Vagina (tissue), 2 donors: Measurements from ENCODE around the gene THRAP3. TPM values are rescaled to one million over a fixed set of nuclear protein-coding genes. Genes with fewer than 3 reads are reported as not detected.
"Not testable (repeated sequence)": the region's sequence is repeated elsewhere in the genome, so short reads cannot be mapped to it uniquely, and the experiment has no call there.

Experiments
- DNase-seq, 2 donors: peaks; one replicate each; pipeline ENCODE4 v3.0.0-alpha.2; 2017; ENCODE audit errors: extremely low spot score in 2 of 2
- H3K27ac ChIP-seq: fragments of 200-600 bp; sonication (generic); one replicate; pipeline ENCODE4 v1.5.1; 2019
- H3K27me3 ChIP-seq: fragments of 200-600 bp; sonication (generic); one replicate; pipeline ENCODE4 v1.5.1; 2019
- H3K36me3 ChIP-seq, 2 donors: fragments of 200-600 bp; sonication (generic); one replicate each; pipeline ENCODE4 v1.5.1; 2017 to 2019
- H3K4me1 ChIP-seq: fragments of 200-600 bp; sonication (generic); one replicate; pipeline ENCODE4 v1.5.1; 2019
- H3K4me3 ChIP-seq, 2 donors: fragments of 200-600 bp; sonication (generic); 1 replicate in 1 of 2; 2 replicates in 1 of 2; pipeline ENCODE4 v1.5.1; 2016 to 2019
- H3K9me3 ChIP-seq: fragments of 200-600 bp; sonication (generic); one replicate; pipeline ENCODE4 v1.5.1; 2019
- CTCF ChIP-seq, 3 experiments: fragments of 450-650 bp in 2 of 3; fragments of 200-600 bp in 1 of 3; sonication (generic) in 1 of 3; IDR thresholded peaks; one replicate each; pipeline ENCODE4 v1.5.1; 2017 to 2019; ENCODE audit warnings: antibody characterized with exemption in 3 of 3, mild to moderate bottlenecking in 2 of 3, moderate library complexity in 2 of 3
- POLR2A ChIP-seq, 2 donors: fragments of 450-650 bp; IDR thresholded peaks; one replicate each; pipeline ENCODE4 v1.6.1; 2017; ENCODE audit warnings: antibody characterized with exemption in 2 of 2, mild to moderate bottlenecking in 2 of 2, moderate library complexity in 2 of 2
- POLR2AphosphoS5 ChIP-seq, 2 donors: sonication (generic); formaldehyde crosslinking; IDR thresholded peaks; one replicate each; pipeline ENCODE4 v1.9.0; 2017; ENCODE audit warnings: antibody characterized with exemption in 2 of 2, mild to moderate bottlenecking in 2 of 2, low read depth in 1 of 2; ENCODE audit not compliant: insufficient read depth in 1 of 2
- intact Hi-C: fragments of 100-400 bp; cut with DNase I; formaldehyde crosslinking; loops from one replicate; pipeline ENCODE4 v1.15.1; 2023
- total RNA-seq: library from RNA; depleted of rRNA; stranded (reverse); fragments of >200 nt; gene quantifications from one replicate; pipeline ENCODE4 v1.2.3, GENCODE V29; 2016

Gene THRAP3
- total RNA-seq, 1 donor from 2014 or later, result 57.7 TPM

GRCh38 chr1:36222481-36223380 lies 1.5 kb upstream of the THRAP3 start:
- no peak for DNase-seq
- Histone ChIP-seq H3K36me3 (no peaks in the 10 kb centered on the region), H3K27me3 (no peaks in the 10 kb centered on the region), H3K9me3 (no peaks in the 10 kb centered on the region), H3K4me1 (peaks cover 37% of the 10 kb centered on the region), H3K4me3 (peak overlapping the region; percentile 47 to 95), H3K27ac (peak overlapping the region; percentile 90)
- intact Hi-C loops, result loop anchor here (10.0 kb wide), 1 partner anchor 68 kb away; the partner anchor contains the start of gene MAP7D1
- TF ChIP-seq POLR2A (IDR thresholded peaks at IDR 0.05) (no peak), POLR2AphosphoS5 (IDR thresholded peaks at IDR 0.05; ENCODE audit: insufficient read depth in 1 of 2, low read depth in 1 of 2) (no peak), CTCF (IDR thresholded peaks at IDR 0.05) (no peak)

GRCh38 chr1:36223381-36223995 lies 755 bp upstream of the THRAP3 start:
- H3K27me3 ChIP-seq, result no peaks in the 10 kb centered on the region
- H3K9me3 ChIP-seq, result no peaks in the 10 kb centered on the region
- H3K4me3 ChIP-seq, result peak overlapping the region; percentile 47 to 95
- peak overlapping the region; percentile 90 for H3K27ac ChIP-seq
- intact Hi-C loops, result loop anchor here (10.0 kb wide), 1 partner anchor 69 kb away; the partner anchor contains the start of gene MAP7D1
- TF ChIP-seq POLR2A (IDR thresholded peaks at IDR 0.05) (no peak), POLR2AphosphoS5 (IDR thresholded peaks at IDR 0.05; ENCODE audit: insufficient read depth in 1 of 2, low read depth in 1 of 2) (no peak), CTCF (IDR thresholded peaks at IDR 0.05) (no peak)
- DNase-seq, result no peak
- H3K36me3 ChIP-seq, result peaks cover 0 to 4% of the 10 kb centered on the region in 2 donors
- peaks cover 45% of the 10 kb centered on the region for H3K4me1 ChIP-seq

- Histone ChIP-seq H3K4me1 (peaks cover 52% of the 10 kb centered on the region), H3K27me3 (no peaks in the 10 kb centered on the region), H3K36me3 (peaks cover 0 to 9% of the 10 kb centered on the region in 2 donors), H3K9me3 (no peaks in the 10 kb centered on the region), H3K4me3 (peak overlapping the region; percentile 92 to 95), H3K27ac (peak overlapping the region; percentile 97)
- peak in 1 of 3 experiments; percentile 11 for TF ChIP-seq CTCF (IDR thresholded peaks at IDR 0.05)
- peak; percentile 21 to 77 for TF ChIP-seq POLR2AphosphoS5 (IDR thresholded peaks at IDR 0.05; ENCODE audit: insufficient read depth in 1 of 2, low read depth in 1 of 2)
- no peak for TF ChIP-seq POLR2A (IDR thresholded peaks at IDR 0.05)
- DNase-seq, result no peak
- intact Hi-C loops, result loop anchor here (10.0 kb wide), 1 partner anchor 70 kb away; the partner anchor contains the start of gene MAP7D1
Observed at GRCh38 chr1:36224537-36225282, 467 bp downstream of the THRAP3 start.

GRCh38 chr1:36225283-36225899 lies 1.1 kb downstream of the THRAP3 start:
- Histone ChIP-seq H3K27me3 (no peaks in the 10 kb centered on the region), H3K36me3 (peaks cover 0 to 13% of the 10 kb centered on the region in 2 donors), H3K9me3 (no peaks in the 10 kb centered on the region), H3K4me1 (peaks cover 54% of the 10 kb centered on the region), H3K4me3 (peak overlapping the region; percentile 92 to 95), H3K27ac (peak overlapping the region; percentile 97)
- TF ChIP-seq CTCF (IDR thresholded peaks at IDR 0.05), result no peak
- no peak for TF ChIP-seq POLR2A (IDR thresholded peaks at IDR 0.05)
- intact Hi-C loops, result loop anchor here (10.0 kb wide), 1 partner anchor 71 kb away; the partner anchor contains the start of gene MAP7D1
- DNase-seq, result no peak

DNA sequence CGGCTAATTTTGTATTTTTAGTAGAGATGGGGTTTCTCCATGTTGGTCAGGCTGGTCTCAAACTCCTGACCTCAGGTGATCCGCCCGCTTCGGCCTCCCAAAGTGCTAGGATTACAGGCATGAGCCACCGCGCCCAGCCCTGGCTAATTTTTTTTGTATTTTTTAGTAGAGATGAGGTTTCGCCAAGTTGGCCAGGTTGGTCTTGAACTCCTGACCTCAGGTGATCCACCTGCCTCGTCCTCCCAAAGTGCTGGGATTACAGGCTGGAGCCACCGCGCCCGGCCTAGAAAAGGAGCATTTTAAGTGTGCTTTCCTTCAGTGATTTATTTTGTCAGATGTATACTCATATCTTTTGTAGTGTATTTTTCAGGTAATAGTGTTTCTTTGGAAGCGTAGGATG lies 6.0 kb downstream of the THRAP3 start:
- intact Hi-C loops, result loop anchor here (2.0 kb wide), 1 partner anchor 53 kb away; no protein-coding TSS in a partner anchor
- not testable (repeated sequence) for H3K4me3 ChIP-seq, H3K27ac ChIP-seq, H3K27me3 ChIP-seq, H3K9me3 ChIP-seq, DNase-seq
- peaks cover 0 to 26% of the 10 kb centered on the region in 2 donors for H3K36me3 ChIP-seq
- peaks cover 83% of the 10 kb centered on the region for H3K4me1 ChIP-seq
